IMR-90 (cell line): ENCODE measurements around the gene DENND1C. TPM values are rescaled to one million over a fixed set of nuclear protein-coding genes. Genes with fewer than 3 reads are reported as not detected.

ENCODE experiments used
- ATAC-seq: fragments of 200-7000 bp; cut with Tn5 transposase; 2 replicates; pipeline ENCODE4 v1.9.1; 2020; ENCODE audit warnings: low read depth, mild to moderate bottlenecking, moderate library complexity
- BruUV-seq: library from RNA; stranded (reverse); fragments of 400-500 nt; replicated peaks from 2 replicates; lab custom pipeline; 2021; lab: Mats Ljungman, UMichigan
- CTCF ChIA-PET: fragments of 300-600 bp; formaldehyde crosslinking; extraction: SDS; loops from one replicate; lab custom pipeline; 2021; ENCODE audit warnings: antibody characterized with exemption; lab: Yijun Ruan, JAX
- POLR2A ChIA-PET: fragments of 300-600 bp; sonication (Branson Sonifier 250); formaldehyde crosslinking; loops from one replicate; lab custom pipeline; 2022; ENCODE audit warnings: antibody characterized with exemption; ENCODE audit not compliant: unreplicated experiment; lab: Charles Lee
- DNase-seq: peaks from one replicate; pipeline ENCODE4 v3.0.0; 2013
- H2AFZ ChIP-seq: replicated peaks from 2 replicates; pipeline ENCODE3; 2013; ENCODE audit warnings: low read length, mild to moderate bottlenecking; ENCODE audit not compliant: poor library complexity
- H2AK5ac ChIP-seq: 2 replicates; pipeline ENCODE4 v1.6.1; 2013; ENCODE audit warnings: low read depth, low read length, inconsistent platforms
- H2AK9ac ChIP-seq: replicated peaks from 2 replicates; pipeline ENCODE3; 2013; ENCODE audit warnings: mild to moderate bottlenecking, low read depth, low read length, moderate library complexity; ENCODE audit not compliant: poor library complexity
- H2BK120ac ChIP-seq: 2 replicates; pipeline ENCODE4 v1.6.1; 2013; ENCODE audit warnings: low read depth, low read length, inconsistent platforms
- H2BK15ac ChIP-seq: 3 replicates; pipeline ENCODE4 v1.6.1; 2013; ENCODE audit warnings: low read depth, low read length, inconsistent platforms
- H2BK20ac ChIP-seq: 2 replicates; pipeline ENCODE4 v1.6.1; 2013; ENCODE audit warnings: low read depth, mild to moderate bottlenecking, inconsistent platforms, low read length, moderate library complexity
- H2BK5ac ChIP-seq: 2 replicates; pipeline ENCODE4 v1.6.1; 2013; ENCODE audit warnings: mild to moderate bottlenecking, low read depth, low read length, inconsistent platforms; ENCODE audit not compliant: poor library complexity, severe bottlenecking
- H3K14ac ChIP-seq: replicated peaks from 2 replicates; pipeline ENCODE4 v1.6.1; 2013; ENCODE audit warnings: low read depth, low read length, inconsistent platforms
- H3K18ac ChIP-seq: 2 replicates; pipeline ENCODE4 v1.6.1; 2013; ENCODE audit warnings: low read depth, low read length, control low read depth
- H3K23ac ChIP-seq: 2 replicates; pipeline ENCODE4 v1.6.1; 2013; ENCODE audit warnings: low read depth, low read length, inconsistent platforms
- H3K27ac ChIP-seq: 2 replicates; pipeline ENCODE4 v1.5.1; 2013; ENCODE audit warnings: mild to moderate bottlenecking, control low read depth, low read length; ENCODE audit not compliant: insufficient read depth
- H3K27me3 ChIP-seq: 2 replicates; pipeline ENCODE4 v1.6.1; 2013; ENCODE audit warnings: low read length; ENCODE audit not compliant: control insufficient read depth, insufficient read depth
- H3K36me3 ChIP-seq: 2 replicates; pipeline ENCODE4 v1.6.1; 2013; ENCODE audit warnings: low read length, mixed read lengths; ENCODE audit not compliant: control insufficient read depth, insufficient read depth
- H3K4ac ChIP-seq: 2 replicates; pipeline ENCODE4 v1.6.1; 2013; ENCODE audit warnings: low read depth, low read length, inconsistent platforms
- H3K4me1 ChIP-seq: 2 replicates; pipeline ENCODE4 v1.6.1; 2013; ENCODE audit warnings: low read length, mixed read lengths; ENCODE audit not compliant: control insufficient read depth, insufficient read depth
- H3K4me2 ChIP-seq: 2 replicates; pipeline ENCODE4 v1.6.1; 2013; ENCODE audit warnings: low read depth, mild to moderate bottlenecking, control low read depth, low read length, moderate library complexity
- H3K4me3 ChIP-seq: 2 replicates; pipeline ENCODE4 v1.5.1; 2013; ENCODE audit warnings: low read depth, mild to moderate bottlenecking, control low read depth, low read length, moderate library complexity; ENCODE audit not compliant: insufficient read depth
- H3K56ac ChIP-seq: 2 replicates; pipeline ENCODE4 v1.6.1; 2013; ENCODE audit warnings: low read length, inconsistent platforms; ENCODE audit not compliant: insufficient read depth; ENCODE audit errors: extremely low read depth
- H3K79me1 ChIP-seq, 2 experiments: 2 replicates each; pipeline ENCODE4 v1.6.1; 2013; ENCODE audit warnings: low read length in 2 of 2, inconsistent platforms in 1 of 2, low read depth in 1 of 2
- H3K9ac ChIP-seq: 2 replicates; pipeline ENCODE4 v1.6.1; 2013; ENCODE audit warnings: low read depth, low read length, control low read depth
- H3K9me1 ChIP-seq: 2 replicates; pipeline ENCODE4 v1.6.1; 2013; ENCODE audit warnings: low read length, inconsistent platforms; ENCODE audit not compliant: insufficient read depth
- H3K9me3 ChIP-seq: 2 replicates; pipeline ENCODE4 v1.6.1; 2013; ENCODE audit warnings: low read length; ENCODE audit not compliant: control insufficient read depth, insufficient read depth
- H4K20me1 ChIP-seq: 2 replicates; pipeline ENCODE4 v1.6.1; 2013; ENCODE audit warnings: low read length, inconsistent platforms; ENCODE audit not compliant: insufficient read depth
- H4K5ac ChIP-seq: 2 replicates; pipeline ENCODE4 v1.6.1; 2013; ENCODE audit warnings: mild to moderate bottlenecking, low read depth, low read length, control low read depth
- H4K8ac ChIP-seq, 2 experiments: 2 replicates each; pipeline ENCODE4 v1.6.1; 2013; ENCODE audit warnings: low read depth in 2 of 2, low read length in 2 of 2, control low read depth in 1 of 2, inconsistent platforms in 1 of 2
- H4K91ac ChIP-seq: 2 replicates; pipeline ENCODE4 v1.6.1; 2013; ENCODE audit warnings: low read depth, low read length, inconsistent platforms; ENCODE audit not compliant: insufficient read depth
- BHLHE40 ChIP-seq: fragments of 150-350 bp; IDR thresholded peaks from 2 replicates; pipeline ENCODE4 v1.6.1; 2016; ENCODE audit warnings: mild to moderate bottlenecking, low read depth, low read length
- CEBPB ChIP-seq: IDR thresholded peaks from 2 replicates; pipeline ENCODE4 v1.6.1; 2012; ENCODE audit warnings: low read depth, low read length, improper control_type of control experiment
- CHD1 ChIP-seq: IDR thresholded peaks from 2 replicates; pipeline ENCODE4 v1.6.1; 2012; ENCODE audit warnings: low read depth, low read length, improper control_type of control experiment
- CTCF ChIP-seq: conservative IDR thresholded peaks from 2 replicates; pipeline ENCODE4 v1.5.1; 2012; ENCODE audit warnings: mild to moderate bottlenecking, low read depth, low read length, improper control_type of control experiment
- ELK1 ChIP-seq: fragments of 150-350 bp; IDR thresholded peaks from 2 replicates; pipeline ENCODE4 v1.6.1; 2016; ENCODE audit warnings: low read depth, mild to moderate bottlenecking, low read length, moderate library complexity, borderline replicate concordance
- MAFK ChIP-seq: IDR thresholded peaks from 2 replicates; pipeline ENCODE4 v1.6.1; 2012; ENCODE audit warnings: low read depth, low read length, improper control_type of control experiment
- NFE2L2 ChIP-seq: fragments of 150-350 bp; IDR thresholded peaks from 2 replicates; pipeline ENCODE4 v1.6.1; 2016; ENCODE audit warnings: low read depth, mild to moderate bottlenecking, low read length
- RAD21 ChIP-seq: IDR thresholded peaks from 2 replicates; pipeline ENCODE4 v1.6.1; 2012; ENCODE audit warnings: low read length, improper control_type of control experiment
- WGBS, 2 experiments: methylation state at CpG; one replicate each; pipeline versions ENCODE4 v1.1.5 to v1.1.7; 2013; ENCODE audit warnings: missing lambda C conversion rate in 2 of 2; ENCODE audit not compliant: insufficient read length in 1 of 2; ENCODE audit errors: extremely low coverage in 2 of 2; 5-methylcytosine and 5-hydroxymethylcytosine counted together
- dilution Hi-C: fragments of 300-500 bp; cut with HindIII; formaldehyde crosslinking; loops from one replicate; pipeline ENCODE4 v1.14.3; 2018; ENCODE audit warnings: low sequenced_read_pairs; ENCODE audit not compliant: unreplicated experiment
- in situ Hi-C: fragments of 300-500 bp; cut with MboI; formaldehyde crosslinking; loops from 3 replicates; pipeline ENCODE4 v1.14.3; 2019; ENCODE audit warnings: low sequenced_read_pairs, inconsistent platforms, mixed read lengths
- intact Hi-C: fragments of 100-400 bp; cut with micrococcal nuclease; formaldehyde crosslinking; loops from 2 replicates; pipeline ENCODE4 v1.10.0; 2022
- polyA plus RNA-seq, 3 experiments: library from polyadenylated mRNA; depleted of rRNA; stranded (reverse); fragments of >200 nt; gene quantifications; 2 replicates each; pipeline ENCODE4 v1.2.3, GENCODE V29; 2012; ENCODE audit warnings: low replicate concordance in 1 of 3
- total RNA-seq: library from RNA; depleted of rRNA; stranded (reverse); fragments of >200 nt; gene quantifications from 2 replicates; pipeline ENCODE4 v1.2.3, GENCODE V29; 2012

Gene DENND1C
- total and polyA plus RNA-seq, 2 of the 4 experiments (the other 2 are of a cell fraction) = not detected

- no peak overlapping the region for H3K23ac ChIP-seq
- H3K4ac ChIP-seq = no peak overlapping the region
- intact Hi-C loops (no loop called here), in situ Hi-C loops (no loop called here), dilution Hi-C loops (no loop called here)
- no peak overlapping the region for H3K18ac ChIP-seq
- H3K9me3 ChIP-seq = no peaks in the 10 kb centered on the region
- H2BK5ac ChIP-seq = no peak overlapping the region
- no peak overlapping the region for H4K91ac ChIP-seq
- H2AK5ac ChIP-seq = no peak overlapping the region
- H2AFZ ChIP-seq = no peak overlapping the region
- no peaks in the 10 kb centered on the region for H3K4me1 ChIP-seq
- no peak overlapping the region for H3K4me3 ChIP-seq
- peaks cover 1% of the 10 kb centered on the region; the same call in 1 of the 2 replicates for H3K27me3 ChIP-seq
- H3K27ac ChIP-seq = no peak overlapping the region
- no peak overlapping the region for H3K4me2 ChIP-seq
- H3K9ac ChIP-seq = no peak overlapping the region
- DNase-seq = no peak
- H2BK20ac ChIP-seq = no peak overlapping the region
- no peak for ATAC-seq
- H3K36me3 ChIP-seq = no peaks in the 10 kb centered on the region
- H4K5ac ChIP-seq = no peak overlapping the region
- H4K8ac ChIP-seq = no peak overlapping the region
- H3K79me1 ChIP-seq = no peaks in the 10 kb centered on the region
- 83% methylated on average over 2 of the region's 8 CpGs; no CpG with 5 or more reads in 1 of the 2 experiments for WGBS, 2 experiments
- ChIA-PET POLR2A (no interaction called here), CTCF (no interaction called here)
- H2BK120ac ChIP-seq = no peak overlapping the region
- no TSS peak for BruUV-seq
- no peak overlapping the region for H3K56ac ChIP-seq
- no peak overlapping the region for H2BK15ac ChIP-seq
- no peaks in the 10 kb centered on the region for H4K20me1 ChIP-seq
- H3K14ac ChIP-seq = no peak overlapping the region
- no peak for TF ChIP-seq RAD21
- no peak for TF ChIP-seq MAFK
- TF ChIP-seq CEBPB = no peak
- no peak for TF ChIP-seq ELK1
- TF ChIP-seq CTCF = no peak
- no peak for TF ChIP-seq BHLHE40
- no peak for TF ChIP-seq CHD1
- no peak for TF ChIP-seq NFE2L2
- no peaks in the 10 kb centered on the region for H3K9me1 ChIP-seq
- no peak overlapping the region for H2AK9ac ChIP-seq
Measured at GRCh38 chr19:6482343-6482686, 728 bp upstream of the DENND1C start.
